KOPT-K1 (cell line): ENCODE data around the gene MOB4.

ENCODE experiments used
- H3K27ac ChIP-seq: fragments of 200-600 bp; sonication (generic); 2 replicates; pipeline ENCODE4 v1.5.1; 2016; ENCODE audit warnings: antibody characterized with exemption, mild to moderate bottlenecking, low read depth, low read length; ENCODE audit not compliant: poor library complexity, severe bottlenecking
- H3K36me3 ChIP-seq: fragments of 200-600 bp; sonication (generic); 2 replicates; pipeline ENCODE4 v1.5.1; 2017; ENCODE audit warnings: antibody characterized with exemption, mild to moderate bottlenecking, low read length, moderate library complexity; ENCODE audit not compliant: insufficient read depth
- H3K9me3 ChIP-seq: fragments of 200-600 bp; sonication (generic); 2 replicates; pipeline ENCODE4 v1.5.1; 2017; ENCODE audit warnings: antibody characterized with exemption, low read length, mild to moderate bottlenecking; ENCODE audit not compliant: insufficient read depth, poor library complexity, severe bottlenecking

Gene MOB4

DNA sequence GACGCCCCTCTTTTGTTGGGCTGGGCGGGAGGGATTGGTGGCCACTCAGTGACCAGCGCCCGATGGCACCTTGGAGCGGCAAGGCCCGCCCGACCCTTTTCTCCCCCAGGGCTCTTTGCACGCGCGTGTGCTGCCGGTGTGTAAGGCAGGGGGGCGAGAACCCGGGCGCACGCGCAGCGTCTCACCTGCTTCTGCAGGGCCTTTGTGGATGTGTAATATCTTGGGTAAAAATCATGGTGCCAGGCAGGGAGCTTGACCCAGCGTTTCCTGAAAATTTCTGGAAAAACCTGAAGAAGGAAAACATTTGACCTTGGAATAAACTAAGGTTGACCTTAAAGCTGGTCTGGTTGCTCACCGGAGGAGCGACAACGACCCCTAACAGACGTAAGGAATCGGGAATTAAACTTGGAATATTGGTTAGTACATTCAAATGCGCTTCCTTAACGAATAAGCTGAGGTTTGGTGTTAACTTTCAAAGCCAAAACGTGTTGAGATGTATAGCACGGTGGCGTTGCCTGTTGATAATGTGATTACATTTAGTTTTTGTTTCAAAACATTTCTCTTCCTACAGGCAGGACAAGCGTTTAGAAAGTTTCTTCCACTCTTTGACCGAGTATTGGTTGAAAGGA, 15.2 kb upstream of the MOB4 start:
- H3K36me3 ChIP-seq: peaks cover 73% of the 10 kb centered on the region
- H3K27ac ChIP-seq: peak overlapping the region; percentile 92
- H3K9me3 ChIP-seq: no peaks in the 10 kb centered on the region

DNA sequence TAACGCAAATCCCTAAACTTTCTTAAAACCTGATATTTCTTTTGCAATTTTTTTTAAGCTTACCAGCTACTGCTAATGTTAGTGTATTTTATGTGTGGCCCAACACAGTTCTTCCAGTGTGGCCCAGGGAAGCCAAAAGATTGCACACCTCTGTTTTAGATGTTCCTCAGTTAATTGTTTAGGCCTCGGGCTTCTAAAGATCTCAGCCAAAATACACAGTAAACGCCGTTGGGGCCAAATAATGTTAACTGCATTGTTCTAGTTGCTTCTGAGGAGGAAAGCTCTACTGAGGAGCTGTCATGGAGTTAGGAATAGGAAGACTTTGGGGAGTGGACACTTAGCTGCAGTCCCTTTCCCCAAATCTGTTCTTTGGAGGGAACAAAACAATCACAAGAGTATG, 13.7 kb upstream of the MOB4 start:
- peak overlapping the region; percentile 17 for H3K27ac ChIP-seq
- no peaks in the 10 kb centered on the region for H3K9me3 ChIP-seq
- H3K36me3 ChIP-seq: peaks cover 70% of the 10 kb centered on the region

DNA sequence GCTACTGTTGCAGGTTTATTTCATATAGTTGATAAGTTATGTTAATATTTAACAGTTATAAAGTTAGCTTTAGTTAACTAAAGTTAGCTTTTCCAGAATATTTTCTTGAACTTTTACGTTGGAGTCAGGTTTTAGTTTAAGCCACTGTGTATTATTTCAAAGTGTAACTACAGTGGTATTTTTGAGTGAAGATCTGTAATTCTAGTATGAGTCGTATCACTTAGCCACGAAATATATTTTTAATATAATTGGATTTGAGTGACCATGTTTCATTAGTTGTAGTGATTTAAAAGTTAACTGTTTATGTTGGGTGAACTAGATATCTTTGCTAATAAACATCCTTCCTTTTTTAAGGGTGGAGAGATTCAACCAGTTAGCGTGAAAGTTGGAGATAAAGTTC, 13.2 kb upstream of the MOB4 start:
- Histone ChIP-seq H3K27ac (no peak overlapping the region), H3K36me3 (peaks cover 69% of the 10 kb centered on the region), H3K9me3 (no peaks in the 10 kb centered on the region)

DNA sequence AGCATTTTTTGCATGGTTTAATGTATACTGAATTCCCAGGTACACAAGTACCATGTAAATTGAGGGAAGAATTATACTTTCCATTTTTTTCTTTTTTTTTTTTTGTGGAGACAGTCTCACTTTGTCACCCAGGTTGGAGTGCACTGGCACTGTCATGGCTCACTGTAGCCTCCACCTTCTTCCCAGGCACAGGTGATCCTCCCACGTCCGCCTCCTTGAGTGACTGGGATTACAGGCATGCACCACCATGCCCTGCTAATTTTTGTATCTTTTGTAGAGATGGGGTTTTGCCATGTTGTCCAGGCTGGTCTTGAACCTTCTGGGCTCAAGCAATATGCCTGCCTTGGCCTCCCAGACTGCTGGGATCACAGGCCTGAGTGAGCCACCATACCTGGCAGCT, 11.9 kb upstream of the MOB4 start:
- H3K36me3 ChIP-seq: peaks cover 72% of the 10 kb centered on the region
- H3K9me3 ChIP-seq: no peaks in the 10 kb centered on the region
- no peak overlapping the region for H3K27ac ChIP-seq

DNA sequence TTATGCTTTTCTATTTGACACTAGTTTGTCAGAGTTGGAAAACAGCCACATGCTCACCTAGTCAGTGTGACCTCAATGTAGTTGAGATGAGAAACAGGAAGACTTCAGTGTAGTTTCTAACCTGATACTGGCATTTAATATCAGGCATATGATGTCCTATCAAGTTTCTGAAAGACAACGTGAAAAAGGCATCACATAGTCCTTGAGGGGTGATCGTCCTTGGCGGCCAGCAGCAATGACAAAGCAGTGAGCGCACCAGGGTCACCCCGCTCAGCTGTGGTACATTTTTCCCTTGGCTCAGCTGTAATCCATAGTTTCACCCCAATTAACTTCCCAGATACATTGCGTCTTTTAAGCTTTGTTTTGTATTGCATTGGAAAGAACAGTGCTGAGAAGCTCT, 11.4 kb upstream of the MOB4 start:
- H3K36me3 ChIP-seq: peaks cover 72% of the 10 kb centered on the region

DNA sequence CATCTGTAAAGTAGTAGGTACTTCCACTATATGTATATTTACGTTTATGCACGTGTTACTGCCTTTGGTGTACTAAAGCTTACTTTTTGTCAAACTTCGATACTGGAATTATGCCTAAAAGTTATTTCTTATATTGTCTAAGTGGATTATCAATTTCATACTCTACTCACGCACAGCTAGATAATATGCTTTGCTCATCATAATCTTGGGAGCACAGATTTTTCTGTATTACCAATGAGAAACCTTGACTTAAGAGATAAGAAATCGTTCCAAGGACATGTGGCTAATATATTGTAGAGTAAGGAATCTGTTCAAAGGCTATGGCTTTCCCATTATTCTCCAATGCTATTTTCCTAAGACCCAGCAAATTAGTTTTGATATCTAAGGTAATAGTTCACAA, 9.2 kb upstream of the MOB4 start:
- no peaks in the 10 kb centered on the region for H3K9me3 ChIP-seq
- peaks cover 76% of the 10 kb centered on the region for H3K36me3 ChIP-seq
- H3K27ac ChIP-seq: no peak overlapping the region

More for the DNA sequence above, 11.4 kb upstream of the MOB4 start:
- H3K27ac ChIP-seq: no peak overlapping the region
- no peaks in the 10 kb centered on the region for H3K9me3 ChIP-seq

DNA sequence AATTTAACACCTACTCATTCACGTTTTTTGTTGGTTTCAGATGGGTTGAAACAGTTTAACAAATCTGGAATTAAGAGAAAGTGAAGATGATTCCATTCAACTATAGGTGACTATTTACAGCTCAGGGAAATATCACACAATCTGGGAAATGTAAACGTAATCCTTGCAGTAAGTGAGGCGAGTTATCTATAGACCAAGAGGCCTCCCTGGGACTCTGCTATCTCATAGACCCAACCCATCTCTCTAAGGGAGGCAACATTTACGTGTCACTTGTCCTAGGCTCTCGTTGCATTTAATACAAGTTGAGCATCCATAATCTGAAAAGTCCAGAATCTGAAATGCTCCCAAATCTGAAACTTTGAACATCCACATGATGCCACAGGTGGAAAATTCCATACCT, 2.0 kb upstream of the MOB4 start:
- H3K36me3 ChIP-seq: peaks cover 9% of the 10 kb centered on the region; the same call in 1 of the 2 replicates
- no peaks in the 10 kb centered on the region for H3K9me3 ChIP-seq
- H3K27ac ChIP-seq: no peak overlapping the region

DNA sequence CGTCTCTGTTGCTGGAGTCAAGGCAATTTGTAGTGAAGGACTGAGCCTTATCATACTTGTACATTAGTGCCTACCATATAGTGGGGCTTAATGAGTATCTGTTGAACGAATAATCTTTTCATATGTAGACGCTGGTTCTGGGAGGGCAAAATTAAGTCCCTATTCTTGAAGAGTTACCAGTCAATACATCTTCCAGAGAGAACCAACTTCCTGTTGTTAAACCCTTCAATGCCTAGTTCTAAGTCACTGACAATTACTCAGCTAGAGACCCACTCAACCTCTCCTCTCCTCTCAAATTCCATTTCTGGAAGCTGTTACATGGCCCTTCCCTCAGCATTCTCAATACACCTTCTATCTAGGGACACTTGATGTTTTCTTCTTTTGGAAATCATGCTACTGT, 1.1 kb upstream of the MOB4 start:
- H3K27ac ChIP-seq: peak overlapping the region; percentile 80
- H3K9me3 ChIP-seq: no peaks in the 10 kb centered on the region
- peaks cover 8% of the 10 kb centered on the region for H3K36me3 ChIP-seq

DNA sequence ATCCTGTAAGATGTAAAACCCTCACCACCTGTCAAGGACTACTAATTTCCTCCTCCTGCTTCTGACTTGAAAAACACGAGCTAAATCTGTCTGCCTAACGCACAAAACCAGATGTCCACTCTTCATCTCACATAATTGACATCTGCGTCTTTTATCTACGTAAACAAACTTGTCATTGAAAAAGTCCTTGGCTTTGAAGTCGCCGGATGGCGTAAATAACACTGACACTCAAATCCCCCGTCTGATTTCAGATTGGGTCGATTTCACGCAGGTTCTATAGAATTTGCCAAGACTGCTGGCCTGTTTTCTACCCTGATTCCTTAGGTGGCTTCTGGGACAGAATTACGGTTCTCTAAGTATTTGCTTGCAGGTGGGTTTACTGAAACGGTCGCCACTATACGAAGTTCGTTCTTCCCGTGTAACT, 539 bp upstream of the MOB4 start:
- Histone ChIP-seq H3K36me3 (peaks cover 9% of the 10 kb centered on the region), H3K9me3 (peaks cover 5% of the 10 kb centered on the region), H3K27ac (peak overlapping the region; percentile 80)

DNA sequence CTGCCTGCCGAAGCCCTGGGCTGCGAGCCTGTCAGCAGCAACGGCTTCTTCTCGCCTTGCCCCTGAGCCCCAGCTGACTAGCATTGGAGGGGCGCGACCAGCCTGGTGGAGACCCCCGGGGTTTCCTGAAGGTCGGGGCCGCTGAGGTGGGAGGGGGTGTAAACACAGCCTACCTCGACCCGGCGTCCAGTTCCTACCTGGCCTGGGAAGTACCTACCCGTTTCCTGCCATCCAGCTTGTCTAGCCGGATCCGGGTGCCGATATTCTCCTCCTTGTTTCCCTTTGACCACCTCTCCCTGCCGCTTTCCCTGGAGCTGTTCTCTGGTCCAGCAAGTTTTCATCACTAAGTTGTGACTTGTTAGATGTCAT, 511 bp downstream of the MOB4 start:
- peak overlapping the region; percentile 80 for H3K27ac ChIP-seq
- peaks cover 15% of the 10 kb centered on the region for H3K36me3 ChIP-seq

DNA sequence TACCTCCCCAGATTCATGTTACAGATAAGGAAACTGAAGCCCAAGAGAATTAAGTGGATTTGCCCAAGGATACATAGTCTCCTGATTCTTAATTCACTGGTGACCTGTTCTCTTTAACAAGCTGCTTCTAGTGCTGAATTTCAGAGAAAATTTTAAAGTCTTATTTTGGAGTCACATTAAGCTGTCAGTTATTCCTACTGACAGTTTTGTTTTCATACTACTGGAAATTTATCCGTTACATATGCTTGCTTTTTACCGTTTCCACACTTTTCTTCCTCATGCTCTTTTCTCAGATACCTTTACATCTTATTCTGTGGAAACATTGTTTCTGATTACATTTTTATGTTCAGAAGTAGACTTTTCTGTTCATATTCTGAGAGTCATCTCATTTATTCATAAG, 1.3 kb downstream of the MOB4 start:
- peak overlapping the region; percentile 80 for H3K27ac ChIP-seq
- H3K36me3 ChIP-seq: peaks cover 20% of the 10 kb centered on the region
- peaks cover 16% of the 10 kb centered on the region for H3K9me3 ChIP-seq

More for the DNA sequence above, 511 bp downstream of the MOB4 start:
- peaks cover 15% of the 10 kb centered on the region for H3K9me3 ChIP-seq

DNA sequence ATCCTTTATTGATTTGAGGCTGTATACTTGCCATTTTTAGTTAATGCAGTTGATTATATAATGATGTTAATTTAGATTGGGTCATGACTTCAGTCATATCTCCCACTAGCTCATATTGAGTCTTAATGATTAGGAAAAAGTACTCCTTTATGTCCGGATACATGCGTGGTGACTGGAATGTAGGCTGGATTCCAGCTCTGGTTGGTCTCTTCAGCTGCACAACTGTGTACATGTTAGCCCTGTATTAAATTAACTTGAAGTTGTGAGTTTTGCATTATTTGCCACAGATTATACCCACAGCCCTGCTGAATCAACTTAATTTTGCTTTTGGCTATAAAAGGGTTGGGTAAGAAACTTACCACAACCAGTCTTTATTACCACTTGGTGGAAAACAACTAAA, 22.5 kb downstream of the MOB4 start:
- Histone ChIP-seq H3K9me3 (no peaks in the 10 kb centered on the region), H3K27ac (no peak overlapping the region), H3K36me3 (peaks cover 92% of the 10 kb centered on the region)

DNA sequence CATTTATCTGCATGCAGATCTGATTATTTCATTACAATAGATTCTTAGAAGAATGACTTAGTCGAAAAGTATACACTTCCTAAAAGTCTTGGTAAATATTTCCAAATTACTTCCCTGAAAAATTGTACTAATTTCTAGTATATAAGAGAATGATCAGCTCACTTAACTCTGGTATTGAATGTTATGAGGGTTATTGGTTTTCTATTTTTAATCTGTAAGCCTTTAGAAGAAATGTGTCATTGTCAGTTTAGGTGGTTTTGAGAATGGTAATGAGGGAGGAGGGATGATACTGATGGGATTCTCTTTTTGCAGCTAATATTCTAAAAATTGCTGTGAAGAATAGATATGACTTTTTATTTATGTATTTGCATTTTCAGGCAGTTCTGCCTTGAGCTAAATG, 23.9 kb downstream of the MOB4 start:
- H3K9me3 ChIP-seq: no peaks in the 10 kb centered on the region
- no peak overlapping the region for H3K27ac ChIP-seq
- peaks cover 99% of the 10 kb centered on the region for H3K36me3 ChIP-seq

DNA sequence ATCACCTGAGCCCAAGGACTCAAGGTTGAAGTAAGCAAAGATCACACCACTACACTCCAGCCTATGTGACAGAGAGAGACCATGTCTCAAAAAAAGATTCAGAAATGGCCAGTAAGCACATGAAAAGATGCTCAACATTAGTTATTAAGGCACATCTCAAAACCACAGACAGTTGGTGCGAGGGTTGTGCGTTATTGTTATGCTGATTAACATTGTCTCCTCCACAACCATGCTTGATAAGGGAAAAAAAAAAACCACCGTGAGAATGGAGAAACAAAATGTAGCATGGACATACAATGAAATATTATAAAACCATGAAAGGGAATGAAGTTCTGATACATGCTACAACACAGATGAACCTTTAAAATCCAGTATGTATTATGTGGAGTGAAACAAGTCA, 27.3 kb downstream of the MOB4 start:
- H3K36me3 ChIP-seq: peaks cover 90% of the 10 kb centered on the region
- no peak overlapping the region for H3K27ac ChIP-seq
- no peaks in the 10 kb centered on the region for H3K9me3 ChIP-seq

DNA sequence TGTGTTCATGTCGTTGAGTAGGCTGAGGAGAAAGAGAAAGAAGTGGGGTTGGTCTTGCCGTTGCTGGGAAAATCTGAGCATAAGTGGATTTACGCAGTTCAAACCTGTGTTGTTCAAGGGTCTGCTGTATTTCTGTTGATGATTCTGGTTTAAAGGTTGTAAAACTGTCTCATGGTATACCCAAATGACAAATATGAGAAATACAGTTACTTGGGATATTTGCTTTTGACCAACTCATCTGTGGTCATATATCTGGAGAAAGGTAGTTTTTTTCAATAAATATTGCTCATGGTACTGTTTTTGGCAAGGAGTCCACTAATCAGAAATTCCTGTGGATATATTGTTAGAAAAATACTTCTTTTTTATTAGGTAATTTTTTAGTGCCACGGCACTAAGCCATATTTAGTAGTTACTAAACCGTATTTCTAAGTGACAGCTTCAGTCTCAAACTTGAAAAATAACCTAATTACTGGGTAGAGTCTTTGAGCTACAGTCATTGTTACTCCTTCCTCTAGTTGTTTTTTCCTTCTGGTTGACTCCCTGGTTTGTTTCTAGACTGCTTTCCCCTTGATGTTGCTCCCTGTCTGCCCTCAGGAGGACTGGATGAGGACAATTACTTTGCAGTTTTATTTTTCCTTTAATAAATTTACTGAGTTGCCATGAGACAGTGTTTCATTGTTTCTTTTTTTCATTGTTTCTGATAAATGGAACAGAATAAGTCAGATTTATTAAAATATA, 31.5 kb downstream of the MOB4 start:
- Histone ChIP-seq H3K27ac (no peak overlapping the region), H3K9me3 (no peaks in the 10 kb centered on the region), H3K36me3 (peaks cover 89% of the 10 kb centered on the region)

DNA sequence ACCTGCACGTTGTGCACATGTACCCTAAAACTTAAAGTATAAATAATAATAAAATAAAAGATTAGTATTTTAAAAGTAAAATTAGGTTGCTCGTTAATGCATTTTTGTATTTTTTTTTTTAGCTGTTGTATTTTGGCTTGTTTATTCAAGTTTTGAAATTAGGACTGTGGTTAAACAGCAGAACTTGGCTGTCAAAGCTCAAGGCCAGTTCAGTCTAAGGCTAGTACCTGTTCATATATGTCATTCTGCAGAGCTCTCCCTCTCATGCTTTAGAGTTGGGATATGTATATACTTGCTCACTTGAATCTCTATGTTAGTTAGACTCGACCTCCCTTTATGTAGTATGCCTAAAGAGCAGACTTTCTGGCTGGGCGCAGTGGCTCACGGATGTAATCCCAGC, 32.7 kb downstream of the MOB4 start:
- peaks cover 89% of the 10 kb centered on the region for H3K36me3 ChIP-seq
- no peaks in the 10 kb centered on the region for H3K9me3 ChIP-seq
- no peak overlapping the region for H3K27ac ChIP-seq
